ENCODE data around the gene CFAP77. TPM values are rescaled to one million over a fixed set of nuclear protein-coding genes. Genes with fewer than 3 reads are reported as not detected.

Gene CFAP77
- total RNA-seq, 2 donors from 2014 or later, result not detected

GRCh38 chr9:132518626-132519025 is 108.6 kb downstream of the CFAP77 start:
- no peak for DNase-seq (ENCODE audit: low spot score)
- ATAC-seq (ENCODE audit: insufficient number of reproducible peaks, low FRiP score, low read depth), result no peak
- TF ChIP-seq, protein P1, sequence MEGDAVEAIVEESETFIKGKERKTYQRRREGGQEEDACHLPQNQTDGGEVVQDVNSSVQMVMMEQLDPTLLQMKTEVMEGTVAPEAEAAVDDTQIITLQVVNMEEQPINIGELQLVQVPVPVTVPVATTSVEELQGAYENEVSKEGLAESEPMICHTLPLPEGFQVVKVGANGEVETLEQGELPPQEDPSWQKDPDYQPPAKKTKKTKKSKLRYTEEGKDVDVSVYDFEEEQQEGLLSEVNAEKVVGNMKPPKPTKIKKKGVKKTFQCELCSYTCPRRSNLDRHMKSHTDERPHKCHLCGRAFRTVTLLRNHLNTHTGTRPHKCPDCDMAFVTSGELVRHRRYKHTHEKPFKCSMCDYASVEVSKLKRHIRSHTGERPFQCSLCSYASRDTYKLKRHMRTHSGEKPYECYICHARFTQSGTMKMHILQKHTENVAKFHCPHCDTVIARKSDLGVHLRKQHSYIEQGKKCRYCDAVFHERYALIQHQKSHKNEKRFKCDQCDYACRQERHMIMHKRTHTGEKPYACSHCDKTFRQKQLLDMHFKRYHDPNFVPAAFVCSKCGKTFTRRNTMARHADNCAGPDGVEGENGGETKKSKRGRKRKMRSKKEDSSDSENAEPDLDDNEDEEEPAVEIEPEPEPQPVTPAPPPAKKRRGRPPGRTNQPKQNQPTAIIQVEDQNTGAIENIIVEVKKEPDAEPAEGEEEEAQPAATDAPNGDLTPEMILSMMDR (IDR thresholded peaks at IDR 0.05), result no peak
- Histone ChIP-seq H3K36me3 (no peaks in the 10 kb centered on the region), H3K4me1 (ENCODE audit: control insufficient read depth in 1 of 2, low read depth in 2 of 2) (no peaks in the 10 kb centered on the region), H3K9me3 (no peaks in the 10 kb centered on the region), H3K4me3 (no peak overlapping the region), H3K27me3 (replicated peaks; ENCODE audit: insufficient read depth) (no peaks in the 10 kb centered on the region), H3K27ac (no peak overlapping the region)

- ATAC-seq (ENCODE audit: insufficient number of reproducible peaks, low FRiP score, low read depth), result no peak
- no peak overlapping the region for H3K27ac ChIP-seq
- H3K27me3 ChIP-seq (replicated peaks; ENCODE audit: insufficient read depth), result no peaks in the 10 kb centered on the region
- no peaks in the 10 kb centered on the region for H3K9me3 ChIP-seq
- no peak overlapping the region for H3K4me3 ChIP-seq
- H3K36me3 ChIP-seq, result no peaks in the 10 kb centered on the region
- TF ChIP-seq, protein P1 (IDR thresholded peaks at IDR 0.05), result no peak
- DNase-seq (ENCODE audit: low spot score), result no peak
- H3K4me1 ChIP-seq (ENCODE audit: control insufficient read depth in 1 of 2, low read depth in 2 of 2), result no peaks in the 10 kb centered on the region
Measured at GRCh38 chr9:132519033-132519432, 109.0 kb downstream of the CFAP77 start.

- no peak overlapping the region for H3K4me3 ChIP-seq
- DNase-seq (ENCODE audit: low spot score) (no peak), ATAC-seq (ENCODE audit: insufficient number of reproducible peaks, low FRiP score, low read depth) (no peak)
- no peaks in the 10 kb centered on the region for H3K27me3 ChIP-seq (replicated peaks; ENCODE audit: insufficient read depth)
- no peaks in the 10 kb centered on the region for H3K4me1 ChIP-seq (ENCODE audit: control insufficient read depth in 1 of 2, low read depth in 2 of 2)
- no peaks in the 10 kb centered on the region for H3K36me3 ChIP-seq
- TF ChIP-seq, protein P1 (IDR thresholded peaks at IDR 0.05), result no peak
- no peaks in the 10 kb centered on the region for H3K9me3 ChIP-seq
- H3K27ac ChIP-seq, result no peak overlapping the region
Measured at GRCh38 chr9:132520612-132521011, 110.6 kb downstream of the CFAP77 start.

- no peak for ATAC-seq (ENCODE audit: insufficient number of reproducible peaks, low FRiP score, low read depth)
- H3K4me1 ChIP-seq (ENCODE audit: control insufficient read depth in 1 of 2, low read depth in 2 of 2), result no peaks in the 10 kb centered on the region
- H3K27ac ChIP-seq, result no peak overlapping the region
- no peak overlapping the region for H3K4me3 ChIP-seq
- no peaks in the 10 kb centered on the region for H3K9me3 ChIP-seq
- TF ChIP-seq, protein P1 (IDR thresholded peaks at IDR 0.05), result no peak
- H3K36me3 ChIP-seq, result no peaks in the 10 kb centered on the region
- H3K27me3 ChIP-seq (replicated peaks; ENCODE audit: insufficient read depth), result no peaks in the 10 kb centered on the region
- no peak for DNase-seq (ENCODE audit: low spot score)
Measured at GRCh38 chr9:132525308-132526023, 115.5 kb downstream of the CFAP77 start.

DNA sequence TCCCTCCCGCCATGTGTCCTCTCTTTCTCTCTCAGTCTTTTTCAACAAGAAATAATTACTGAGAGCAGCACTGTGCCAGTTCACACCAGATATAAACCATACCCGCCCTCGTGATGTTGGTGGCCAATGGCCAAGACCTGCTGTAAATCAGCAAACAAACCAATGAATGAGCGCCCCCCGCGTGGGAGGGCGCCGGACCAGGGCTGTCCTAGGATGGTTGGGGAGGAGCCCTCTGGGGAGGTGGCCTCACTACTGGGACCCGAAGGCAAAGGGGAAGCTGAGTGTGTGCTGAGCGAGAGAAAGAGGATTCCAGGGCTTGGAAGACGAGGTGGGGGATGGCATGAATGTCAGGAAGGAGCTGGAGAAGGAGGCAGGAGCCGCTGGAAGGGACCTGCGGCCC is 121.2 kb downstream of the CFAP77 start:
- Histone ChIP-seq H3K36me3 (no peaks in the 10 kb centered on the region), H3K4me3 (no peak overlapping the region), H3K9me3 (peaks cover 3% of the 10 kb centered on the region), H3K4me1 (ENCODE audit: control insufficient read depth in 1 of 2, low read depth in 2 of 2) (no peaks in the 10 kb centered on the region), H3K27me3 (replicated peaks; ENCODE audit: insufficient read depth) (no peaks in the 10 kb centered on the region), H3K27ac (no peak overlapping the region)
- no peak for ATAC-seq (ENCODE audit: insufficient number of reproducible peaks, low FRiP score, low read depth)
- DNase-seq (ENCODE audit: low spot score), result no peak
- TF ChIP-seq, protein P1 (IDR thresholded peaks at IDR 0.05), result no peak

All from thoracic aorta (tissue), 2 donors.